Neural progenitor cell (in vitro differentiated cells): Measurements from ENCODE around the gene ANKRD6. TPM values are rescaled to one million over a fixed set of nuclear protein-coding genes. Genes with fewer than 3 reads are reported as not detected.

Source experiments
- DNase-seq: peaks from one replicate; pipeline ENCODE4 v3.0.0-alpha.2; 2016; ENCODE audit warnings: low spot score
- H2AFZ ChIP-seq: fragments of 200-600 bp; sonication (generic); replicated peaks from 2 replicates; pipeline ENCODE4 v1.6.1; 2016; ENCODE audit warnings: antibody characterized with exemption
- H3F3A ChIP-seq: fragments of 200-600 bp; sonication (generic); 2 replicates; pipeline ENCODE4 v1.6.1; 2016; ENCODE audit warnings: antibody characterized with exemption, low read depth
- H3K27ac ChIP-seq: fragments of 200-600 bp; sonication (generic); 2 replicates; pipeline ENCODE4 v1.5.1; 2016; ENCODE audit warnings: mild to moderate bottlenecking
- H3K27me3 ChIP-seq: fragments of 200-600 bp; sonication (generic); 2 replicates; pipeline ENCODE4 v1.6.1; 2016; ENCODE audit warnings: mild to moderate bottlenecking, moderate library complexity
- H3K36me3 ChIP-seq: fragments of 200-600 bp; sonication (generic); 2 replicates; pipeline ENCODE4 v1.5.1; 2016
- H3K4me1 ChIP-seq: fragments of 200-600 bp; sonication (generic); 2 replicates; pipeline ENCODE4 v1.6.1; 2016; ENCODE audit warnings: mixed run types
- H3K4me2 ChIP-seq: fragments of 200-600 bp; sonication (generic); 2 replicates; pipeline ENCODE4 v1.6.1; 2016
- H3K4me3 ChIP-seq: fragments of 200-600 bp; sonication (generic); 2 replicates; pipeline ENCODE4 v1.5.1; 2016
- H3K79me2 ChIP-seq: fragments of 200-600 bp; sonication (generic); 2 replicates; pipeline ENCODE4 v1.6.1; 2016; ENCODE audit warnings: low read depth
- H3K9ac ChIP-seq: fragments of 200-600 bp; sonication (generic); 2 replicates; pipeline ENCODE4 v1.6.1; 2016
- H3K9me3 ChIP-seq: fragments of 200-600 bp; sonication (generic); 2 replicates; pipeline ENCODE4 v1.5.1; 2016; ENCODE audit warnings: low read depth
- H4K20me1 ChIP-seq: fragments of 200-600 bp; sonication (generic); 2 replicates; pipeline ENCODE4 v1.6.1; 2016; ENCODE audit warnings: low read depth
- H3K27ac Mint-ChIP-seq: 3 replicates; pipeline ENCODE4 v1.8.0; 2021; ENCODE audit warnings: mixed read lengths
- H3K27me3 Mint-ChIP-seq: 2 replicates; pipeline ENCODE4 v1.8.0; 2022; ENCODE audit warnings: low read depth, mild to moderate bottlenecking, inconsistent platforms, moderate library complexity, mixed read lengths; ENCODE audit not compliant: insufficient read depth
- H3K36me3 Mint-ChIP-seq: 3 replicates; pipeline ENCODE4 v1.8.0; 2021; ENCODE audit warnings: mixed read lengths
- H3K4me1 Mint-ChIP-seq: 3 replicates; pipeline ENCODE4 v1.8.0; 2021; ENCODE audit warnings: mixed read lengths
- H3K4me3 Mint-ChIP-seq: 3 replicates; pipeline ENCODE4 v1.8.0; 2021; ENCODE audit warnings: mild to moderate bottlenecking, moderate library complexity, mixed read lengths
- H3K9me3 Mint-ChIP-seq: 3 replicates; pipeline ENCODE4 v1.8.0; 2020; ENCODE audit warnings: mixed read lengths
- EZH2 ChIP-seq: fragments of 200-600 bp; sonication (generic); IDR thresholded peaks from 2 replicates; pipeline ENCODE4 v1.6.1; 2017; ENCODE audit warnings: antibody characterized with exemption, mild to moderate bottlenecking, moderate library complexity
- EZH2phosphoT487 ChIP-seq: fragments of 200-600 bp; sonication (generic); IDR thresholded peaks from 2 replicates; pipeline ENCODE4 v1.6.1; 2017; ENCODE audit warnings: antibody characterized with exemption
- total RNA-seq: library from RNA; depleted of rRNA; stranded (reverse); fragments of >200 nt; gene quantifications from 2 replicates; pipeline ENCODE4 v1.2.3, GENCODE V29; 2015; ENCODE audit warnings: low replicate concordance
- TF ChIP-seq, protein P1 (sequence below): fragments of 200-600 bp; sonication (generic); IDR thresholded peaks from 2 replicates; pipeline ENCODE4 v1.5.1; 2017; ENCODE audit warnings: antibody characterized with exemption, mild to moderate bottlenecking

The ANKRD6 gene
- total RNA-seq, 1 donor from 2014 or later: 36.3 TPM

DNA sequence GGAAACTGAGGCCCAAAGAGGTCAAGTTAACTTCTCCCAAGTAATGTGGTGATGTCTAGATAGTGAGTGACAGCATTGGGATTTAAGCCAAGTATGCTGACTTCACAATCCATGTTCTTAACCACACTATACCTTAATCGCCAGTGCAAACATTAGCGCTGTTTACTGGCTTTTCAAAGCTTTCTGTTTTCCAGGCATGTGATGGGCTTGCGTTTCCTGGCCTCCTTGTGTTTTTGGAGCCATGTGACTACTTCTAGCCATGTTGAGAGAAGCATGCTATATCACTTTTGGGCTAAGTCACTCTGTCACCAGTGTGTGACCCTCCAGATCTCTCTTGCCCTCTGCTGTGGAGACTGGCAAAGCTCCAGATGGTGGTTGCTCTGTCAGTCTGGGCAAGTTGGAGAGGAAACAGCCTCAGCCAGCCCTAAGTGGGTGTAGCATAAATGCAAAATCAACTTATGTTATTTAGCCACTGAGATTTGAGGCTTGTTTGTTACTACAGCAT lies 76.9 kb downstream of the ANKRD6 start:
- no peak for TF ChIP-seq EZH2
- no peaks in the 10 kb centered on the region for H3K27me3 Mint-ChIP-seq
- H3K4me1 Mint-ChIP-seq: peaks cover 44% of the 10 kb centered on the region

DNA sequence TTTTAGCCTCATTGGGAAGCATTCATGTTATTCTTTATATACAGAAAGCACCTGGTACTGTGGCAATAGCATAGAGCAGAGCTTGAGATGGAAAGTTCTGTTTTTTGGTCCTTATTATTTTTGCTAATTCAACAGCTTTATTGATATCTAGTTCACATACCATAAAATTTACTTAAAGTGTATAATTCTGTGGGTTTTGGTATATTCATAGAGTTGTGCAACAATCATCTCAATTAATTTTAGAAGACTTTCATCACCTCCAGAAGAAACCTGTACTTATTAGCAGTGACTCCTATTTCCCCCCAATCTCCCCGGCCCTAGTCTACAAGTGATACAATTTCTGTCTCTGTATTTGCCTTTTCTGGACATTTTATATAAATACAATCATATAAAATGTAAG lies 77.4 kb downstream of the ANKRD6 start:
- peaks cover 40% of the 10 kb centered on the region for H3K4me1 Mint-ChIP-seq

More for the DNA sequence above, 76.9 kb downstream of the ANKRD6 start:
- Histone ChIP-seq H3K79me2 (peaks cover under 1% of the 10 kb centered on the region), H3K36me3 (no peaks in the 10 kb centered on the region), H3K4me2 (no peak overlapping the region), H3K4me3 (no peak overlapping the region), H3F3A (peaks cover 13% of the 10 kb centered on the region), H4K20me1 (no peaks in the 10 kb centered on the region), H3K9me3 (no peaks in the 10 kb centered on the region), H2AFZ (no peak overlapping the region), H3K27me3 (no peaks in the 10 kb centered on the region), H3K27ac (no peak overlapping the region), H3K9ac (no peak overlapping the region), H3K4me1 (peaks cover 45% of the 10 kb centered on the region)
- no peaks in the 10 kb centered on the region for H3K9me3 Mint-ChIP-seq
- peaks cover 3% of the 10 kb centered on the region for H3K36me3 Mint-ChIP-seq
- no peak overlapping the region for H3K27ac Mint-ChIP-seq
- no peak overlapping the region for H3K4me3 Mint-ChIP-seq
- no peak for DNase-seq

DNA sequence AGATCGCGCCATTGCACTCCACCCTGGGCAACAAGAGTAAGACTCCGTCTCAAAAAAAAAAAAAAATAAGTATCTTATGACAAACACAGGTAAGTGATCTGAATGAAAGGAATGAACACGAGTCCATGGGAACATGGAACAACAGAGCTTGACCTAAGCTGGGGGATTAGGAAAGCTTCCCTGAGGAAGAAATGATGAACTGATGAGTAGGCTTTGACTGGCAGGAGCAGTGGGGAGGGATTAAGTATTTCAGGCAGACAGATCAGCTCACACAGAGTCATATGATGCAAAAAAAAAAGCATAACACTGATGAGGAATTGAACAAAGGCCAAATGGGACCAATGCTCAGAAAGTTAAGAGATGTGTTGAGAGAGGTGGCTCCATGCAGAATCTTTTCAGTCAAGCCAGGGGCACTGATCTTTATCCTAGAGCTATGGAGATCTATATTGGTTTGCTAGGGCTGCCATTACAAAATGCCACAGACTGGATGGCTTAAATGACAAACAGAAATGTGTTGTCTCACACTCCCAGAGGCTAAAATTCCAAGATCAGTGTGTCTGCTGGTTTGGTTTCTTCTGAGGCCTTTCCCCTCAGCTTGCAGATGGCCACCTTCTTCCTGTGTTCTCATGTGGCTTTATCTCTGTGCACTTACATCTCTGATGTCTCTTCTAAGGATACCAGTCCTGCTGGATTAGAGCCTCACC lies 85.6 kb downstream of the ANKRD6 start:
- no peaks in the 10 kb centered on the region for H3K27me3 ChIP-seq
- no peak overlapping the region for H3K4me3 ChIP-seq
- peaks cover 10% of the 10 kb centered on the region for H3F3A ChIP-seq
- H2AFZ ChIP-seq: no peak overlapping the region
- H3K4me3 Mint-ChIP-seq: no peak overlapping the region
- peaks cover 5% of the 10 kb centered on the region for H3K79me2 ChIP-seq
- H4K20me1 ChIP-seq: peaks cover 11% of the 10 kb centered on the region
- H3K4me1 Mint-ChIP-seq: peaks cover 13% of the 10 kb centered on the region
- no peak overlapping the region for H3K27ac Mint-ChIP-seq
- peaks cover 2% of the 10 kb centered on the region for H3K36me3 Mint-ChIP-seq
- no peak overlapping the region for H3K4me2 ChIP-seq
- no peaks in the 10 kb centered on the region for H3K9me3 ChIP-seq
- no peaks in the 10 kb centered on the region for H3K9me3 Mint-ChIP-seq
- no peaks in the 10 kb centered on the region for H3K27me3 Mint-ChIP-seq
- H3K27ac ChIP-seq: no peak overlapping the region
- H3K4me1 ChIP-seq: peaks cover 15% of the 10 kb centered on the region
- no peak for DNase-seq
- H3K9ac ChIP-seq: no peak overlapping the region
- H3K36me3 ChIP-seq: no peaks in the 10 kb centered on the region
- TF ChIP-seq EZH2phosphoT487: no peak
- TF ChIP-seq, protein P1, sequence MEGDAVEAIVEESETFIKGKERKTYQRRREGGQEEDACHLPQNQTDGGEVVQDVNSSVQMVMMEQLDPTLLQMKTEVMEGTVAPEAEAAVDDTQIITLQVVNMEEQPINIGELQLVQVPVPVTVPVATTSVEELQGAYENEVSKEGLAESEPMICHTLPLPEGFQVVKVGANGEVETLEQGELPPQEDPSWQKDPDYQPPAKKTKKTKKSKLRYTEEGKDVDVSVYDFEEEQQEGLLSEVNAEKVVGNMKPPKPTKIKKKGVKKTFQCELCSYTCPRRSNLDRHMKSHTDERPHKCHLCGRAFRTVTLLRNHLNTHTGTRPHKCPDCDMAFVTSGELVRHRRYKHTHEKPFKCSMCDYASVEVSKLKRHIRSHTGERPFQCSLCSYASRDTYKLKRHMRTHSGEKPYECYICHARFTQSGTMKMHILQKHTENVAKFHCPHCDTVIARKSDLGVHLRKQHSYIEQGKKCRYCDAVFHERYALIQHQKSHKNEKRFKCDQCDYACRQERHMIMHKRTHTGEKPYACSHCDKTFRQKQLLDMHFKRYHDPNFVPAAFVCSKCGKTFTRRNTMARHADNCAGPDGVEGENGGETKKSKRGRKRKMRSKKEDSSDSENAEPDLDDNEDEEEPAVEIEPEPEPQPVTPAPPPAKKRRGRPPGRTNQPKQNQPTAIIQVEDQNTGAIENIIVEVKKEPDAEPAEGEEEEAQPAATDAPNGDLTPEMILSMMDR: no peak
- no peak for TF ChIP-seq EZH2

More for the DNA sequence above, 77.4 kb downstream of the ANKRD6 start:
- Mint-ChIP-seq H3K9me3 (no peaks in the 10 kb centered on the region), H3K27ac (no peak overlapping the region), H3K36me3 (no peaks in the 10 kb centered on the region), H3K4me3 (no peak overlapping the region), H3K27me3 (no peaks in the 10 kb centered on the region)
- H3K9ac ChIP-seq: no peak overlapping the region
- no peak overlapping the region for H3K27ac ChIP-seq
- peaks cover 39% of the 10 kb centered on the region for H3K4me1 ChIP-seq
- no peaks in the 10 kb centered on the region for H3K9me3 ChIP-seq
- TF ChIP-seq, protein P1: no peak
- TF ChIP-seq EZH2phosphoT487: no peak
- TF ChIP-seq EZH2: no peak
- H3K4me2 ChIP-seq: no peak overlapping the region
- DNase-seq: no peak
- H3K4me3 ChIP-seq: no peak overlapping the region
- H3K27me3 ChIP-seq: no peaks in the 10 kb centered on the region
- peaks cover 8% of the 10 kb centered on the region for H3F3A ChIP-seq
- H4K20me1 ChIP-seq: no peaks in the 10 kb centered on the region
- H2AFZ ChIP-seq: no peak overlapping the region
- no peaks in the 10 kb centered on the region for H3K79me2 ChIP-seq
- no peaks in the 10 kb centered on the region for H3K36me3 ChIP-seq

DNA sequence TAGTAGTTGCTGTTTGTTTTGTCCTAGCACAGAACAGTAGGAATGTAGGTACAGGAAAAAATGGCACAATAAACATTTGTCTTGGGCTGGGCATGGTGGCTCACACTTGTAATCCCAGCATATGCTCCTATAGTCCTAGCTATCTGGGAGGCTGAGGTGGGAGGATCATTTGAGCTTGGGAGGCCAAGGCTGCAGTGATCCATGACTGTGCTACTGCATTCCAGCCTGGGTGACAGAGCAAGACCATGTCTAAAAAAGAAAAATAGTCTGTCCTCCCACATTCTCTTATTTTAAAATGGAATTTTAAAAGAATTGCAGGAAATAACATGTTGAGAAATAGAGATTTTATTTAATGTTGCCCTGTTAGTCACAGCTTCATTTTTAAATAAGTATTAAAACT lies 87.8 kb downstream of the ANKRD6 start:
- H3K9me3 Mint-ChIP-seq: no peaks in the 10 kb centered on the region
- no peak overlapping the region for H3K4me3 ChIP-seq
- no peaks in the 10 kb centered on the region for H3K36me3 ChIP-seq
- H3K4me2 ChIP-seq: no peak overlapping the region
- TF ChIP-seq, protein P1: no peak
- TF ChIP-seq EZH2phosphoT487: no peak
- no peak for TF ChIP-seq EZH2
- no peak overlapping the region for H2AFZ ChIP-seq
- no peak overlapping the region for H3K27ac Mint-ChIP-seq
- peaks cover 5% of the 10 kb centered on the region for H3K79me2 ChIP-seq
- H3K9ac ChIP-seq: no peak overlapping the region
- peaks cover 10% of the 10 kb centered on the region for H3F3A ChIP-seq
- H3K27me3 Mint-ChIP-seq: no peaks in the 10 kb centered on the region
- H3K27me3 ChIP-seq: no peaks in the 10 kb centered on the region
- H3K4me1 Mint-ChIP-seq: peaks cover 13% of the 10 kb centered on the region
- no peak overlapping the region for H3K4me3 Mint-ChIP-seq
- DNase-seq: no peak
- H4K20me1 ChIP-seq: peaks cover 11% of the 10 kb centered on the region
- H3K36me3 Mint-ChIP-seq: peaks cover 2% of the 10 kb centered on the region
- H3K27ac ChIP-seq: no peak overlapping the region
- H3K9me3 ChIP-seq: no peaks in the 10 kb centered on the region
- peaks cover 15% of the 10 kb centered on the region for H3K4me1 ChIP-seq
